PC-3 (cell line): ENCODE results near the gene EFEMP1. TPM values are rescaled to one million over a fixed set of nuclear protein-coding genes. Genes with fewer than 3 reads are reported as not detected.

ENCODE experiments used
- ATAC-seq: fragments of 200-7000 bp; cut with Tn5 transposase; 2 replicates; pipeline ENCODE4 v1.9.1; 2020; ENCODE audit warnings: mild to moderate bottlenecking, moderate library complexity
- BruUV-seq: library from RNA; stranded (reverse); fragments of 400-500 nt; replicated peaks from 2 replicates; lab custom pipeline; 2021; lab: Mats Ljungman, UMichigan
- CTCF ChIA-PET: fragments of 300-600 bp; sonication (Branson Sonifier 250); formaldehyde crosslinking; loops from one replicate; lab custom pipeline; 2022; ENCODE audit warnings: antibody characterized with exemption; lab: Charles Lee
- POLR2A ChIA-PET: fragments of 300-600 bp; sonication (Branson Sonifier 250); formaldehyde crosslinking; loops from one replicate; lab custom pipeline; 2022; ENCODE audit warnings: antibody characterized with exemption; ENCODE audit not compliant: unreplicated experiment; lab: Charles Lee
- DNase-seq: peaks from one replicate; pipeline ENCODE4 v3.0.0-alpha.2; 2015
- H2AFZ ChIP-seq: fragments of 300-600 bp; sonication (generic); 2 replicates; pipeline ENCODE4 v1.6.0; 2016; ENCODE audit warnings: antibody characterized with exemption, low read length
- H3F3A ChIP-seq: fragments of 300-600 bp; sonication (generic); one replicate; pipeline ENCODE4 v1.6.0; 2017; ENCODE audit warnings: antibody characterized with exemption, low read length, control low read depth, mild to moderate bottlenecking; ENCODE audit not compliant: unreplicated experiment
- H3K27ac ChIP-seq: fragments of 300-600 bp; sonication (generic); 2 replicates; pipeline ENCODE4 v1.5.1; 2016; ENCODE audit warnings: mild to moderate bottlenecking, low read length
- H3K27me3 ChIP-seq: fragments of 300-600 bp; sonication (generic); 2 replicates; pipeline ENCODE4 v1.6.1; 2016; ENCODE audit warnings: low read length, mixed read lengths
- H3K36me3 ChIP-seq: fragments of 300-600 bp; sonication (generic); 2 replicates; pipeline ENCODE4 v1.6.1; 2016; ENCODE audit warnings: low read depth, mixed run types, low read length, mixed read lengths
- H3K4me1 ChIP-seq: fragments of 300-600 bp; sonication (generic); 2 replicates; pipeline ENCODE4 v1.5.1; 2016; ENCODE audit warnings: low read length; ENCODE audit not compliant: insufficient read depth
- H3K4me2 ChIP-seq: fragments of 300-600 bp; sonication (generic); 2 replicates; pipeline ENCODE4 v1.6.0; 2016; ENCODE audit warnings: low read length
- H3K4me3 ChIP-seq: fragments of 300-600 bp; sonication (generic); 2 replicates; pipeline ENCODE4 v1.5.1; 2016; ENCODE audit warnings: mild to moderate bottlenecking, low read length, mixed read lengths
- H3K79me2 ChIP-seq: fragments of 300-600 bp; sonication (generic); 2 replicates; pipeline ENCODE4 v1.6.1; 2017; ENCODE audit warnings: low read length, mixed read lengths
- H3K9ac ChIP-seq: fragments of 300-600 bp; sonication (generic); 2 replicates; pipeline ENCODE4 v1.6.0; 2016; ENCODE audit warnings: mild to moderate bottlenecking, low read length
- H3K9me2 ChIP-seq: fragments of 300-600 bp; sonication (generic); replicated peaks from 2 replicates; pipeline ENCODE4 v1.6.1; 2016; ENCODE audit warnings: mixed run types, low read length, mixed read lengths
- H3K9me3 ChIP-seq: fragments of 300-600 bp; sonication (generic); 2 replicates; pipeline ENCODE4 v1.6.1; 2016; ENCODE audit warnings: low read length, mixed read lengths
- H4K20me1 ChIP-seq: fragments of 300-600 bp; sonication (generic); 2 replicates; pipeline ENCODE4 v1.6.1; 2016; ENCODE audit warnings: low read length, mixed read lengths
- CTCF ChIP-seq: fragments of 300-600 bp; sonication (generic); conservative IDR thresholded peaks from 2 replicates; pipeline ENCODE4 v1.5.1; 2017; ENCODE audit warnings: antibody characterized with exemption, low read depth, mild to moderate bottlenecking, low read length
- EZH2 ChIP-seq: fragments of 300-600 bp; sonication (generic); IDR thresholded peaks from one replicate; pipeline ENCODE4 v1.6.1; 2017; ENCODE audit warnings: antibody characterized with exemption, mild to moderate bottlenecking, low read length; ENCODE audit not compliant: unreplicated experiment
- EZH2phosphoT487 ChIP-seq: fragments of 300-600 bp; sonication (generic); IDR thresholded peaks from 2 replicates; pipeline ENCODE4 v1.6.1; 2018; ENCODE audit warnings: mild to moderate bottlenecking, antibody characterized with exemption, low read length, borderline replicate concordance
- intact Hi-C: fragments of 100-400 bp; cut with micrococcal nuclease; formaldehyde crosslinking; loops from 2 replicates; pipeline ENCODE4 v1.9.0; 2023
- total RNA-seq: library from RNA; depleted of rRNA; stranded (reverse); fragments of >200 nt; gene quantifications from 2 replicates; pipeline ENCODE4 v1.2.3, GENCODE V29; 2014

Gene EFEMP1
- total RNA-seq, 1 experiment from 2014 or later = 59.6 TPM

- Histone ChIP-seq H3K4me1 (peaks cover 13% of the 10 kb centered on the region), H3K9ac (no peak overlapping the region), H3K9me2 (no peaks in the 10 kb centered on the region), H3K36me3 (no peaks in the 10 kb centered on the region), H3K4me2 (no peak overlapping the region), H3K27me3 (no peaks in the 10 kb centered on the region), H3K4me3 (no peak overlapping the region), H4K20me1 (no peaks in the 10 kb centered on the region), H3K9me3 (no peaks in the 10 kb centered on the region), H2AFZ (no peak overlapping the region), H3K27ac (no peak overlapping the region), H3F3A (no peaks in the 10 kb centered on the region), H3K79me2 (no peaks in the 10 kb centered on the region)
- ChIA-PET POLR2A (no interaction called here), CTCF (no interaction called here)
- TF ChIP-seq EZH2phosphoT487 (no peak), EZH2 (no peak), CTCF (no peak)
- no peak for DNase-seq
- intact Hi-C loops = no loop called here
- no TSS peak for BruUV-seq
- no peak for ATAC-seq
Observed at GRCh38 chr2:55965276-55965675, 41.7 kb upstream of the EFEMP1 start.

- Histone ChIP-seq H3K4me2 (no peak overlapping the region), H3K79me2 (no peaks in the 10 kb centered on the region), H3K9me3 (no peaks in the 10 kb centered on the region), H3K9me2 (no peaks in the 10 kb centered on the region), H3K36me3 (no peaks in the 10 kb centered on the region), H3K4me1 (peaks cover 25% of the 10 kb centered on the region), H3K27me3 (no peaks in the 10 kb centered on the region), H4K20me1 (no peaks in the 10 kb centered on the region), H3K27ac (no peak overlapping the region), H2AFZ (no peak overlapping the region), H3K9ac (no peak overlapping the region), H3K4me3 (no peak overlapping the region), H3F3A (no peaks in the 10 kb centered on the region)
- DNase-seq (no peak), ATAC-seq (no peak)
- BruUV-seq = no TSS peak
- intact Hi-C loops = loop anchor here (5.0 kb wide), 1 partner anchor 41 kb away; the partner anchor contains the start of gene EFEMP1
- ChIA-PET CTCF (interaction anchor here (1.6 kb wide), 1 partner anchor 191 kb away, joined by 10 read pairs; no protein-coding TSS in a partner anchor), POLR2A (interaction anchor here (0.6 kb wide), 1 partner anchor 45 kb away, joined by 4 read pairs; no protein-coding TSS in a partner anchor)
- TF ChIP-seq CTCF = no peak
- no peak for TF ChIP-seq EZH2
- TF ChIP-seq EZH2phosphoT487 = no peak
Observed at GRCh38 chr2:55962915-55963314, 39.3 kb upstream of the EFEMP1 start.

GRCh38 chr2:55961318-55961911 is 37.8 kb upstream of the EFEMP1 start:
- no peaks in the 10 kb centered on the region for H3K9me2 ChIP-seq
- BruUV-seq = no TSS peak
- intact Hi-C loops = loop anchor here (1.0 to 5.0 kb wide), 4 partner anchors 39 to 243 kb away; partner anchors contain the start of gene EFEMP1
- no peaks in the 10 kb centered on the region for H3K36me3 ChIP-seq
- no peak for TF ChIP-seq EZH2phosphoT487
- peak; percentile 88 for TF ChIP-seq CTCF
- POLR2A ChIA-PET = no interaction called here
- no peak for ATAC-seq
- peak overlapping the region; percentile 59 for H3K4me2 ChIP-seq
- no peak overlapping the region for H3K4me3 ChIP-seq
- no peaks in the 10 kb centered on the region for H4K20me1 ChIP-seq
- DNase-seq = peak; percentile 75
- no peaks in the 10 kb centered on the region for H3K79me2 ChIP-seq
- H2AFZ ChIP-seq = peak overlapping the region; percentile 78
- H3K9ac ChIP-seq = no peak overlapping the region
- peaks cover 35% of the 10 kb centered on the region for H3K4me1 ChIP-seq
- no peaks in the 10 kb centered on the region for H3K27me3 ChIP-seq
- H3K27ac ChIP-seq = no peak overlapping the region
- CTCF ChIA-PET = interaction anchor here (0.7 to 1.6 kb wide), 3 partner anchors 22 to 190 kb away, joined by 3 to 10 read pairs (median 6); no protein-coding TSS in a partner anchor
- no peaks in the 10 kb centered on the region for H3F3A ChIP-seq
- no peaks in the 10 kb centered on the region for H3K9me3 ChIP-seq
